KMS-11 (cell line): Measurements from ENCODE around the gene OR2M5.

Source experiments
- H2AFZ ChIP-seq: fragments of 200-600 bp; sonication (generic); 2 replicates; pipeline ENCODE4 v1.6.1; 2016; ENCODE audit warnings: antibody characterized with exemption, mixed run types, low read depth
- H3K27ac ChIP-seq: fragments of 200-600 bp; sonication (generic); 2 replicates; pipeline ENCODE4 v1.6.1; 2016; ENCODE audit warnings: mild to moderate bottlenecking, mixed run types
- H3K27me3 ChIP-seq: fragments of 200-600 bp; sonication (generic); 2 replicates; pipeline ENCODE4 v1.6.1; 2017; ENCODE audit warnings: mild to moderate bottlenecking, low read depth, mixed run types, moderate library complexity; ENCODE audit not compliant: insufficient read depth
- H3K36me3 ChIP-seq: fragments of 200-600 bp; sonication (generic); 2 replicates; pipeline ENCODE4 v1.6.1; 2017; ENCODE audit warnings: mild to moderate bottlenecking, mixed run types; ENCODE audit not compliant: insufficient read depth
- H3K4me1 ChIP-seq: fragments of 200-600 bp; sonication (generic); 2 replicates; pipeline ENCODE4 v1.6.1; 2016; ENCODE audit warnings: mild to moderate bottlenecking, low read depth, mixed run types; ENCODE audit not compliant: poor library complexity, severe bottlenecking
- H3K4me2 ChIP-seq: fragments of 200-600 bp; sonication (generic); 2 replicates; pipeline ENCODE4 v1.7.0; 2016; ENCODE audit warnings: mild to moderate bottlenecking, mixed run types
- H3K4me3 ChIP-seq: fragments of 200-600 bp; sonication (generic); IDR thresholded peaks from 2 replicates; pipeline ENCODE4 v1.6.1; 2017; ENCODE audit warnings: low read depth, low read length, mixed read lengths; ENCODE audit not compliant: insufficient read depth
- H3K79me2 ChIP-seq: fragments of 200-600 bp; sonication (generic); 2 replicates; pipeline ENCODE4 v1.6.1; 2016; ENCODE audit warnings: low read depth, mixed run types; ENCODE audit not compliant: insufficient read depth
- H3K9ac ChIP-seq: fragments of 200-600 bp; sonication (generic); 2 replicates; pipeline ENCODE4 v1.6.1; 2016; ENCODE audit warnings: mild to moderate bottlenecking, mixed run types
- H4K20me1 ChIP-seq: fragments of 200-600 bp; sonication (generic); 2 replicates; pipeline ENCODE4 v1.6.1; 2016; ENCODE audit warnings: mild to moderate bottlenecking, mixed run types; ENCODE audit not compliant: insufficient read depth
- TF ChIP-seq, protein P1 (sequence below): fragments of 200-600 bp; sonication (generic); conservative IDR thresholded peaks from 2 replicates; pipeline ENCODE4 v1.6.1; 2017; ENCODE audit warnings: low read depth, mild to moderate bottlenecking, antibody characterized with exemption, low read length, moderate library complexity, mixed read lengths

OR2M5 gene

DNA sequence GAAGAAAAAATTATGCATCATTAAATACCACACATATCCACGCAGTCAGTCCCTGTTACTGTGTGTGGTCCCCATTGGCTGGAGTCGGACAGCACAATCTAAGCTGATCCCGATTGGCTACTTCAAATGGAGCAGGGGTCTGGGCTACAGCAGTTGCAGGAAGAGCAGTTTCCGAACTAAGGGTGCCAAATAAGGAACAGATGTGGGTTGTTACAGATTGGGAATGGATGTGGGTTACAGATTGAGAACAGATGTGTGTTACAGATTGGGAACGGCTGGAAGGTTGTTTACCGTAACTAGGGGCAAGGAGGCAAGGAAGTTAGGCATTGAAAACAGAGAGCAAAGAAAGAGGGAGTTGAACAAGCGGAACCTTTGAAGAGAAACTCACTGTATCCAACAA lies 30.1 kb upstream of the OR2M5 start:
- Histone ChIP-seq H3K4me2 (no peak overlapping the region), H2AFZ (no peak overlapping the region), H3K27me3 (no peaks in the 10 kb centered on the region), H3K27ac (no peak overlapping the region), H3K4me3 (no peak overlapping the region), H3K36me3 (no peaks in the 10 kb centered on the region; the same call in 1 of the 2 replicates), H3K4me1 (no peaks in the 10 kb centered on the region), H4K20me1 (no peaks in the 10 kb centered on the region), H3K9ac (no peak overlapping the region), H3K79me2 (no peaks in the 10 kb centered on the region)
- TF ChIP-seq, protein P1, sequence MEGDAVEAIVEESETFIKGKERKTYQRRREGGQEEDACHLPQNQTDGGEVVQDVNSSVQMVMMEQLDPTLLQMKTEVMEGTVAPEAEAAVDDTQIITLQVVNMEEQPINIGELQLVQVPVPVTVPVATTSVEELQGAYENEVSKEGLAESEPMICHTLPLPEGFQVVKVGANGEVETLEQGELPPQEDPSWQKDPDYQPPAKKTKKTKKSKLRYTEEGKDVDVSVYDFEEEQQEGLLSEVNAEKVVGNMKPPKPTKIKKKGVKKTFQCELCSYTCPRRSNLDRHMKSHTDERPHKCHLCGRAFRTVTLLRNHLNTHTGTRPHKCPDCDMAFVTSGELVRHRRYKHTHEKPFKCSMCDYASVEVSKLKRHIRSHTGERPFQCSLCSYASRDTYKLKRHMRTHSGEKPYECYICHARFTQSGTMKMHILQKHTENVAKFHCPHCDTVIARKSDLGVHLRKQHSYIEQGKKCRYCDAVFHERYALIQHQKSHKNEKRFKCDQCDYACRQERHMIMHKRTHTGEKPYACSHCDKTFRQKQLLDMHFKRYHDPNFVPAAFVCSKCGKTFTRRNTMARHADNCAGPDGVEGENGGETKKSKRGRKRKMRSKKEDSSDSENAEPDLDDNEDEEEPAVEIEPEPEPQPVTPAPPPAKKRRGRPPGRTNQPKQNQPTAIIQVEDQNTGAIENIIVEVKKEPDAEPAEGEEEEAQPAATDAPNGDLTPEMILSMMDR, result no peak

DNA sequence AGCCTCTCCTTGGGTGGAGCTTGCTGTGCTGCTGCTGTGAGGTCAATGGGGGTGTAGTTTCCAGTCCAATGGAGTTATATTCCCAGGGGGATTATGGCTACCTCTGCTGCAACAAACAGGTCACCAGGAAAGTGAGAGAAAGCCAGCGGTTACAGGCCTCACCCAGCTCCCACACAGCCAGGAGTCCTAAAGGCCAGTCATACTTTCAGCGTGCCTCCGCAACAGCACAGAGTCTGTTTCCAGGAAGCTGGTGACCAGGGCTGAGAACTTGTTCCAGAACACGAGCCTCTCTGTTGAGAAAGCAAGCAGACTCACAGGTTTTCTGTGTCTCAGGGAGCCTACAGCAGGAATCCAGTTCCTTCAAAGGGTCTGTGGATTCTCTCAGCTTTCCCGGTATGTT lies 17.3 kb upstream of the OR2M5 start:
- Histone ChIP-seq H3K79me2 (no peaks in the 10 kb centered on the region), H3K4me2 (no peak overlapping the region), H3K4me3 (no peak overlapping the region), H3K4me1 (no peaks in the 10 kb centered on the region), H3K27ac (no peak overlapping the region), H3K36me3 (no peaks in the 10 kb centered on the region), H3K27me3 (no peaks in the 10 kb centered on the region), H2AFZ (no peak overlapping the region), H4K20me1 (no peaks in the 10 kb centered on the region), H3K9ac (no peak overlapping the region)
- TF ChIP-seq, protein P1, result no peak

DNA sequence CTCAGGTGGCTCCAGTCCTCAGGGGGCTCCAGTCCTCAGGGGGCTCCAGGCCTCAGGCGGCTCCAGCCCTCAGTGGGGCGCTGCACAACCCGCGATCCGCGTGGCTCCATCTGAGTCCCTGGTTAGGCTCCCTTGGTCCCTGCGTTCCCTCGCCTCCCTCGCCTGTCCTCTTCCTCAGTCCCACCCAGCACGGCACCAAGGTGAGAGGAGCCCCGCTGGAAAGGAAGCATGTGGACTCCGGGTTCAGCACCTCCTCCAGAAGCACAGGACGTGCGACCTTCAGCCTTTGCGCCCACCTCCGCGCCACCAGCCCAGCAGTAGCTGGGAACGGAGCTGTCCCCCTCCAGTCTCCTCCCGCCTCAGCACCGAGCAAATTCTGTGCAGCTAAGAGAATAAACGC lies 8.1 kb upstream of the OR2M5 start:
- H3K27ac ChIP-seq, result no peak overlapping the region
- no peak overlapping the region for H3K4me2 ChIP-seq
- H3K36me3 ChIP-seq, result no peaks in the 10 kb centered on the region; the same call in 1 of the 2 replicates
- no peak overlapping the region for H3K4me3 ChIP-seq
- H4K20me1 ChIP-seq, result no peaks in the 10 kb centered on the region
- H3K4me1 ChIP-seq, result no peaks in the 10 kb centered on the region
- H3K9ac ChIP-seq, result no peak overlapping the region
- TF ChIP-seq, protein P1, result no peak
- H3K27me3 ChIP-seq, result no peaks in the 10 kb centered on the region
- no peak overlapping the region for H2AFZ ChIP-seq
- no peaks in the 10 kb centered on the region for H3K79me2 ChIP-seq

DNA sequence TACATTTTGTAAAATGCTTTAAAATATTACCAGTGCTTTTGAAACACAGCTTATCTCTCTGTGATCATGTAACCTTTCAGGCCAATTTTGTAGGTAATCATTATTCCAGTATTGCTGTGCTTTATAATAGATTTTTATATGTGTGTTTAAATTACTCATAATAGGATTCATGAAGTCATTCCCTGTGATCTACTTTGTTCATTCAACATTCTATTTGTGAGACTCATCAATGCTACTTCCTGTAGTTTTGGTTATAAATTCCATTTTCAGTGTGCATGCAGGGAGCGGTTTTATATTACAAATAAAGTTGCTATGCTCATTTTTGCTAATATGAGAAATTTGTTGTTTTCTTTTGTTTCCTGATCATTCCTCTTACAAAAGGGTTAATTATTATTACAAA lies 4.1 kb upstream of the OR2M5 start:
- Histone ChIP-seq H3K9ac (no peak overlapping the region), H3K4me2 (no peak overlapping the region), H2AFZ (no peak overlapping the region), H3K4me1 (no peaks in the 10 kb centered on the region), H3K27ac (no peak overlapping the region), H4K20me1 (no peaks in the 10 kb centered on the region), H3K27me3 (no peaks in the 10 kb centered on the region), H3K36me3 (no peaks in the 10 kb centered on the region; the same call in 1 of the 2 replicates), H3K4me3 (no peak overlapping the region), H3K79me2 (no peaks in the 10 kb centered on the region)
- TF ChIP-seq, protein P1, result no peak
